K562 (cell line): ENCODE data around the gene LRRC37A3. TPM values are rescaled to one million over a fixed set of nuclear protein-coding genes. Genes with fewer than 3 reads are reported as not detected.

Experiments
- AFF4 ChIP-seq: sonication (generic); formaldehyde crosslinking; IDR thresholded peaks from 2 replicates; pipeline ENCODE4 v1.8.0; 2023; ENCODE audit warnings: mild to moderate bottlenecking, missing genetic modification reagents
- BHLHE40 ChIP-seq: IDR thresholded peaks from 2 replicates; pipeline ENCODE4 v1.6.1; 2011; ENCODE audit warnings: low read length, improper control_type of control experiment
- MAX ChIP-seq: sonication (generic); formaldehyde crosslinking; IDR thresholded peaks from 2 replicates; pipeline ENCODE4 v1.9.0; 2022; ENCODE audit warnings: mild to moderate bottlenecking, missing genetic modification reagents
- PHF8 ChIP-seq: fragments of 200-600 bp; sonication (generic); IDR thresholded peaks from 2 replicates; pipeline ENCODE4 v1.6.1; 2012; ENCODE audit warnings: mixed run types, mild to moderate bottlenecking, inconsistent platforms, low read length, moderate library complexity, borderline replicate concordance
- PML ChIP-seq: IDR thresholded peaks from 2 replicates; pipeline ENCODE4 v1.6.1; 2012; ENCODE audit warnings: low read length, inconsistent platforms
- PRPF4 ChIP-seq: fragments of 200-400 bp; formaldehyde crosslinking; IDR thresholded peaks from one replicate; pipeline ENCODE4 v1.6.1; 2017; ENCODE audit warnings: low read length, low read depth, mild to moderate bottlenecking; ENCODE audit not compliant: insufficient read depth, poor library complexity, severe bottlenecking
- SIN3A ChIP-seq, 2 experiments: fragments of 150-350 bp in 1 of 2; IDR thresholded peaks; 2 replicates each; pipeline ENCODE4 v1.6.1; 2011 to 2016; ENCODE audit warnings: borderline replicate concordance in 2 of 2, low read depth in 2 of 2, low read length in 2 of 2, mild to moderate bottlenecking in 2 of 2, moderate library complexity in 2 of 2; ENCODE audit not compliant: control insufficient read depth in 1 of 2
- SUPT5H ChIP-seq: fragments of 450-650 bp; IDR thresholded peaks from 2 replicates; pipeline ENCODE4 v1.6.1; 2016
- TEAD1 ChIP-seq, 2 experiments: fragments of 450-650 bp in 1 of 2; sonication (generic) in 1 of 2; formaldehyde crosslinking; IDR thresholded peaks; 2 replicates each; pipeline versions ENCODE4 v1.4.0 to v1.8.0; 2020 to 2022; ENCODE audit warnings: mild to moderate bottlenecking in 2 of 2, missing genetic modification reagents in 1 of 2
- THAP12 ChIP-seq: fragments of 250-450 bp; sonication (Bioruptor Pico); IDR thresholded peaks from 2 replicates; pipeline ENCODE4 v1.9.0; 2021; ENCODE audit warnings: mild to moderate bottlenecking, inconsistent platforms
- U2AF1 ChIP-seq: fragments of 200-400 bp; formaldehyde crosslinking; optimal IDR thresholded peaks from 2 replicates; pipeline ENCODE3; 2017; ENCODE audit warnings: mild to moderate bottlenecking, low read depth, low read length, moderate library complexity
- YY1 ChIP-seq, 3 experiments: IDR thresholded peaks; 2 replicates each; pipeline ENCODE4 v1.6.1; 2011; ENCODE audit warnings: low read length in 2 of 3, mild to moderate bottlenecking in 2 of 3, moderate library complexity in 2 of 3, borderline replicate concordance in 1 of 3, control low read depth in 1 of 3, low read depth in 1 of 3; ENCODE audit not compliant: insufficient read depth in 3 of 3, insufficient replicate concordance in 2 of 3, control insufficient read depth in 1 of 3, insufficient read length in 1 of 3; ENCODE audit errors: extremely low read depth in 1 of 3
- ZKSCAN1 ChIP-seq: fragments of 150-350 bp; IDR thresholded peaks from 2 replicates; pipeline ENCODE4 v1.6.1; 2016; ENCODE audit warnings: low read depth, low read length
- ZNF175 ChIP-seq: fragments of 200-800 bp; sonication (Bioruptor generic); IDR thresholded peaks from 2 replicates; pipeline ENCODE4 v1.6.1; 2016; ENCODE audit warnings: low read depth, mild to moderate bottlenecking, missing genetic modification characterization, missing compliant biosample characterization
- ZNF212 ChIP-seq: fragments of 450-650 bp; formaldehyde crosslinking; IDR thresholded peaks from 2 replicates; pipeline ENCODE4 v1.4.0; 2020; ENCODE audit warnings: mild to moderate bottlenecking
- ZNF639 ChIP-seq, 2 experiments: fragments of 200-800 bp in 1 of 2; sonication (Bioruptor generic) in 1 of 2; sonication (generic) in 1 of 2; formaldehyde crosslinking in 1 of 2; IDR thresholded peaks in 1 of 2; conservative IDR thresholded peaks in 1 of 2; 2 replicates each; pipeline versions ENCODE4 v1.5.0 to v1.6.1; 2016 to 2020; ENCODE audit warnings: missing compliant biosample characterization in 1 of 2, missing genetic modification characterization in 1 of 2, missing genetic modification reagents in 1 of 2
- polyA plus RNA-seq, 8 experiments: library from polyadenylated mRNA; depleted of rRNA in 4 of 8; stranded (reverse) in 5 of 8; unstranded in 3 of 8; fragments of >200 nt; fragmentation: Nextera tagmentation in 2 of 8; fragmentation: Illumina TruSeq in 1 of 8; extraction: Ambion mirVana in 2 of 8; extraction: Trizol in 1 of 8; gene quantifications; 2 replicates each; pipeline versions ENCODE4 v1.2.1 to v1.2.3, GENCODE V29; 2011 to 2014; ENCODE audit warnings: inconsistent platforms in 1 of 8, missing spikeins in 1 of 8
- total RNA-seq, 7 experiments: library from RNA; depleted of rRNA in 6 of 7; stranded (reverse); fragments of >200 nt in 6 of 7; fragmentation: Illumina TruSeq in 2 of 7; extraction: Trizol in 2 of 7; gene quantifications; 2 replicates each; pipeline versions ENCODE4 v1.2.1 to v1.2.3, GENCODE V29; 2011 to 2021; ENCODE audit warnings: low replicate concordance in 1 of 7

The LRRC37A3 gene
- total and polyA plus RNA-seq, 9 of the 15 experiments (the other 6 are each of a cell fraction or from before 2014, with no cell fraction given) = 0.14 to 5.9 (median 2.2) TPM

- TF ChIP-seq THAP12 (CRISPR knock-in tag) = peak; percentile 93
- TF ChIP-seq PML = peak; percentile 36; the same call in 1 of the 2 replicates
- TF ChIP-seq ZNF639 (CRISPR knock-in tag; conservative IDR thresholded peaks at IDR 0.05 in 1 of 2, IDR thresholded peaks at IDR 0.05 in 1 of 2) = peak in 1 of 2 experiments; percentile 99; a peak in 2 of 4 replicates
- TF ChIP-seq PRPF4 = peak; percentile 64
- TF ChIP-seq MAX (CRISPR knock-in tag) = peak; percentile 68
- peak in 1 of 2 experiments; percentile 69; a peak in 1 of 4 replicates for TF ChIP-seq TEAD1 (CRISPR knock-in tag; IDR thresholded peaks at IDR 0.05)
- TF ChIP-seq YY1 (IDR thresholded peaks at IDR 0.05; ENCODE audit: borderline replicate concordance in 1 of 3, control insufficient read depth in 1 of 3, extremely low read depth in 1 of 3, insufficient read depth in 3 of 3, insufficient read length in 1 of 3, insufficient replicate concordance in 2 of 3, low read depth in 1 of 3, low read length in 2 of 3) = peak; percentile 81 to 92 (median 91)
- TF ChIP-seq U2AF1 = peak; percentile 43
- TF ChIP-seq AFF4 (CRISPR knock-in tag) = 0 out of 2 replicates have a peak, but pooled peaks have one; percentile 43
- TF ChIP-seq SIN3A (IDR thresholded peaks at IDR 0.05; ENCODE audit: borderline replicate concordance in 2 of 2, control insufficient read depth in 1 of 2, low read depth in 2 of 2, low read length in 2 of 2) = 0 out of 4 replicates have a peak, but pooled peaks of 1 of the 2 experiments have one; percentile 53
- TF ChIP-seq BHLHE40 = peak; percentile 96
- TF ChIP-seq ZNF212 (CRISPR knock-in tag) = 0 out of 2 replicates have a peak, but pooled peaks have one; percentile 17
- TF ChIP-seq ZNF175 (CRISPR knock-in tag) = peak; percentile 82
- TF ChIP-seq PHF8 = peak; percentile 51
- TF ChIP-seq ZKSCAN1 = peak; percentile 58; the same call in 1 of the 2 replicates
- TF ChIP-seq SUPT5H = peak; percentile 61; the same call in 1 of the 2 replicates
These were observed at the start of gene LRRC37A3 (continued) for GRCh38 chr17:64919289-64920025.
